Measurements from ENCODE around the gene TMEM131L.
"Not testable (repeated sequence)": the region's sequence is repeated elsewhere in the genome, so short reads cannot be mapped to it uniquely, and the experiment has no call there.

Gene TMEM131L

GRCh38 chr4:153547520-153547919, 81.4 kb downstream of the TMEM131L start:
- DNase-seq: no peak

DNA sequence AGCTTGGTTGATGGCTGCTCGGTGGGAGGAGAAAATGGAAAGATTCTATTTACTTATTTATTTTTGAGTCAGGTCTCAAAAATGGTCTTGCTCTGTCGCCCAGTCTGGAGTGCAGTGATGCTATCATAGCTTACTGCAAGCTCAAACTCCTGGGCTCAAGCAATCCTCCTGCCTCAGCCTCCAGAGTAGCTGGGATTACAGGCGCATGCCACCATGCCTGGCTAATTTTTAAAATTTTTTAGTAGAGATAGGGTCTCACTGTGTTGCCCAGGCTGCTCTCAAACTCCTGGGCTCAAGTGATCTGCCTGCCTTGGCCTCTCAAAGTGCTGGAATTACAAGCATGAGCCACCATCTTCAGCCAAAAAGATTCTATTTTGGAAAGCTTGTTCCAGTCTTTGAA, 82.7 kb downstream of the TMEM131L start:
- not testable (repeated sequence) for DNase-seq

DNA sequence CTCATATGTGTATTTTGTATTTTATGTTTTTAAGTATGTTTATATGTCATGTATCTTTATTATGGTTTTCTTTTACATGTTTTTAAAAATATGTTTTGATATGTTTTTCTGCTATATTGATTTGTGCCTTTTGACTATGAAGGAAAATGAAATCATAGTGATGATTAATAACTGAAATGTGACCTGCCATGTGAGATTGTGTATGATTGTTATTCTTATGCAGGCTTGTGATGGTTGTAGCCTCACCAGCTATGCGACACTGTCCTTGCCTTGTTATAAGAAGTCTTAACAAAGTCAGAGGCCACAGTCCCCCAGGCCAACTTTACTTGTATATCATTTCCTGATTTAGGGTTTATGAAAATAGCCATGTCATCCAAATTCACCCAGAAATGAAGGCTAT, 83.2 kb downstream of the TMEM131L start:
- no peak for DNase-seq

GRCh38 chr4:153553155-153553818, 87.1 kb downstream of the TMEM131L start:
- no peak for DNase-seq

DNA sequence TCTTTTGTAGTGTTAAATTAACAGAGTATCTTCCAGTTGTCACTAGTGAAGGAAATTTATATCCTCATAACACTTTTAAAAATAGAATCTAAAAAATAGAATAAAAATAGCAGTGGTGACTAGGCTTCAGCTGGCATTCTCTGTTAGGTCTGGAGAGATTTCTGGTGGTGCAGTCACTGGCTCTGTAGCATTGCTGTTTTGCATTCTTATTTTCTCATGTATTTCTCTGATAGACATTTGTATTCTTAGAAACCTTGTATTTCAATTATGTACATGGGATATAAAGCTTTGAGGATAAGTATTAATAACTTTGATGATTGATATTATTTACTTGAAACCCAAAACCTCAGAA, 87.6 kb downstream of the TMEM131L start:
- DNase-seq: no peak

GRCh38 chr4:153555730-153556434, 89.7 kb downstream of the TMEM131L start:
- no peak for DNase-seq

DNA sequence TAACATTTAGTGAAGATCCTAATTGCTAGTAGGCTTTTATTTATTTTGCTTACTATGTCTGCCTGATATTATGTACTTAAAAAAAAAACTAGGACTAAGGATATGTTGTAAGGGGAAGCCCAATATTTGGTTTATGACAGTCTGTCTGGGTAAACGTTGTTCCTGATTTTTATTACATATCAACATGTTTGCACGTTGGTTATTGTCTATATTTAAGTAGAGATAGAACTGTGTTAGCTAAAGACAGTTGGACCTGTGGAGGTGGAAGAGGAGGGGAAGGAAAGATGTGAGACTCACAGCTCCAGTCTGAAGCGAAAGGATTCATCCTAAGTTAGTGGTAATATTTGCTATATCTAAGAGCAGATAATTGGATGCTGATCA, 90.3 kb downstream of the TMEM131L start:
- no peak for DNase-seq

DNA sequence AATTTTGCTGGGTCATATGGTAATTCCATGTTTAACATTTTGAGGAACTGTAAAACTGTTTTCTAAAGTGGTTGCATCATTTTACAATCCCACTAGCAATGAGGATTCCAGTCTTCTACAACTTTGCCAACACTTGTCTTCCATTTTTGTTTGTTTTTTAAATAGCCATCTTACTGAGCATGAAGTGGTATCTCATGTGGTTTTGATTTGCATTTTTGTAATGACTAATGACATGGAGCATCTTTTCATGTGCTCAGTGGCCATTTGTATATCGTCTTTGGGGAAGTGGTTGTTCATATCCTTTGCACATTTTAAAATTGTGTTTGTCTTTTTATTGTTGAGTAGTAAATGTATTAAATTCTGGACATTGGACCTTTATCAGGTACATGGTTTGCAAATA, 94.7 kb downstream of the TMEM131L start:
- DNase-seq: peak in 1 of 5 donors; percentile 13

- DNase-seq: no peak
Measured at GRCh38 chr4:153564630-153565525, 98.7 kb downstream of the TMEM131L start.

GRCh38 chr4:153566631-153567150, 100.5 kb downstream of the TMEM131L start:
- no peak for DNase-seq

DNA sequence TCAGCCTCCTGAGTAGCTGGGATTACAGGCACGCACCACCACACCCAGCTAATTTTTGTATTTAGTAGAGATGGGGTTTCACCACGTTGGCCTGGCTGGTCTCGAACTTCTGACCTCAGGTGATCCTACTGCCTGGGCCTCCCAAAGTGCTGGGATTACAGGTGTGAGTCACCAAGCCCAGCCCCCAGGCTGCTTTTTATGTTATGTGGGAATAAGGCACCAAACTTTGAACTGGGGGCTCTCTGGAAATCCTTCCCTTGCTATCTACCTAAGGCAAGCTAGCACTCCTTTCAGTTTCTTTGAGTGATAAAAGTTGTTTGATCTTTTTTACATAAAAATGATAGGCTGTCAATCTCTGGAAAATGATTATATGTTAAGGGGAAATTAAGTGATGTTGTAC, 101.5 kb downstream of the TMEM131L start:
- not testable (repeated sequence) for DNase-seq

DNA sequence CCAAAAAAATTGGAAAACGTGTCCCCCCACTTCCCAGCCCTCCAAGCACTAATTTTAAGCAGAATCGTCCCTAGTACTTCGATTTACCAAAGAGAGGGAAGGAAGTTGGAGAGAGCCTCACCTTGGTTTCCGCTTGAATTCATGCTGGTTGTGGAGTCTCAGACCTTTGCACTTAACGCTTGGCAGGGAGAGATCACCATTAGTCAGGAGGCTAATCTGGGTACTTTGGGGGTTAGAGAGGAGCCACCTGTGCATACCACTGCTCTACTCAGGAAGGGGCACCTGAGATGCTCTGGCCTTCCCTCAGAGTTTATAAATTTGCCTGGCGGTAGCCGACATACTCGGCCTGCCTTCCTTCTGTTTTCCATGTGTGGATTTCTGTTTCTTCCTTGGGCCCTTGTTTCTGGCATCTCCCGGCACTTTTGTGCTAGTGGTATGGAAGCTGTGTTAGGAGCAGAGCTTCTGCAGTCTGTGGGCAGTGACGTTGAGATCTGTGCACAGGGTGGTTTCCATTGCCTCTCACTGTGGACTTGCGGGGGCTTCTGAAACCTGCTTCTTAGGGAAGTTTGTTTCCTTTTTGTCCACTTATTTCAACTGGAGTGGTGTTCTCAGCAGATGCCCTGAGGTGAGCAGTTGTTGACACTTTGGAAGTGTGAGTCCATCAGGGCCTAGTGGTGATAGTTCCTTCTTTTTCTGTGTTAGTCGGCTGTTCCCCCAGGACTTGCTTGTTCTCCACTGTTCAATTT, 104.2 kb downstream of the TMEM131L start:
- DNase-seq: no peak

- DNase-seq: no peak
Measured at GRCh38 chr4:153571006-153571545, 104.9 kb downstream of the TMEM131L start.

DNA sequence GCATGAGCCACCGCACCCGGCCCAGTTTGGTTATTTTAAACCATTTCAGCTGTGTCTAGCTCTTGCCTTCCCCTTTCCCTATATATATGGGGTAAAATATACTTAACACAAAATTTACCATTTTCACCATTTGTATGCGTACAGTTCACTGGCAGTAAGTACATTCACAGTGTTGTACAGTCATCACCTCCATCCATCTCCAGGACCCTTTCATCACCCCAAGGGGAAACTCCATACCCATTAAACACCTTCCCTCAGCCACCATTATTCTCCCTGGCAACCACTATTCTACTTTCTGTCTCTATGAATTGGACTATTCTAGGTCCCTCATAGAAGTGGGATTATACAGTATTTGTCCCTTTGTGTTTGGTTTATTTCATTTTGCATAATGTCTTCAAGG, 106.4 kb downstream of the TMEM131L start:
- no peak for DNase-seq

DNA sequence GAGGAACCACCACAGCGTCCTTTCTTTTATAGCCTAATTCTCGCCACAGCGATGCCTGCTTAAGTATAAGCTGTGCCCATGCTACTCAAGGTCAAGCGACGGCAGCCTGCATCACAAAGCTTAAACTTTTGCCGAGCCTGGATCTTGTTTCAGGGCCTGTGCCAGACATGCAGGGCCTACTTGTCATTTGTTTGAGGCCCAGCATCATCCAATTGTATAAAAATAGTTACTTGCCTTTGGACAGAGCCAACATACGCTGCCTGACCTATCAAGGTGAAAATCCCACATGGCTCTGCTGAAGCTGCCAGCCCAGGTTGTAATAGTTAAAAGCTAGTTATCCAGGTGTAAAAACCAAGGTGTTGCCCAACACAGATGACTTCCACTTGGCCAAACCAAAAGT, 107.1 kb downstream of the TMEM131L start:
- no peak for DNase-seq

DNA sequence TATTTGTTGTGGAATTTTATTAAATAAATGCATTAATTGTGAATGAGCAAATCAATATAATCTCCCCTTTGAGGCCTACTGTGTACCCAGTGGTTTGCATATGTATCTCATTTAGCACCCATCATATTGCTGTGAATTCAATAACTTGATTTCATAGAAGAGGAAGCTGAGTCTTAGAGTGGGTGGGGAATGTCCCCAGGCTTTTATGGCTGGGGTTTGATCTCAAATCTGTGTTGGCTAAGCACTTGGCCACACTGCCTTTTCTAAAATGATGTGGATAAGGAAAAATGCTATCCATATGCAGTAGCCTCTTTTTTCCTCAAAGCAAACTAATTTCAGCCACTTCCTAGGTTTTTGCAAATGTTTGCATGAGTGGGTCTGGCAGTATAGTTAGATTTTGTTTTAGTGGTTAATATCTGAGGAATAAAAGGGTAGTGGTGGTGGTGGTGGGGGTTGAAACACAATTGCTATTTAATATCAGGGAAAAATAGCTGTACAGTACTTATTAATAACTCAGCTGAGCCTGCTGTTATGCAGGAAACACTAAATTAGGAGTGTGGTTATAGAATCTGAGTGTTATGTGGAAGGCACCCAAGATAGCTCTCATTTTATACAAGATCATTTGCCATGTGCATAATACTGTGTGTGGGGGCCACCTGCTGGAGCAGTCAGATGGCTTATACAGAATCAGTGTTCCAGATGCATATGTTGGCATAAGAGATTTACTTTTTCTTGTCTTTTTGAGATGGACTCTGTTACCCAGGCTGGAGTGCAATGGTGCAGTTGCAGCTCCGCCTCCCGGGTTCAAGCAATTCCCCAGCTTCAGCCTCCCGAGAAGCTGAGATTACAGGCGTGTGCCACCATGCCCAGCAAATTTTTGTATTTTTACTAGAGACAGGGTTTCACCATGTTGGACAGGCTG, 108.0 kb downstream of the TMEM131L start:
- DNase-seq: peak; percentile 21 to 75 (median 43)

GRCh38 chr4:153576443-153576774, 110.2 kb downstream of the TMEM131L start:
- no peak for DNase-seq

DNA sequence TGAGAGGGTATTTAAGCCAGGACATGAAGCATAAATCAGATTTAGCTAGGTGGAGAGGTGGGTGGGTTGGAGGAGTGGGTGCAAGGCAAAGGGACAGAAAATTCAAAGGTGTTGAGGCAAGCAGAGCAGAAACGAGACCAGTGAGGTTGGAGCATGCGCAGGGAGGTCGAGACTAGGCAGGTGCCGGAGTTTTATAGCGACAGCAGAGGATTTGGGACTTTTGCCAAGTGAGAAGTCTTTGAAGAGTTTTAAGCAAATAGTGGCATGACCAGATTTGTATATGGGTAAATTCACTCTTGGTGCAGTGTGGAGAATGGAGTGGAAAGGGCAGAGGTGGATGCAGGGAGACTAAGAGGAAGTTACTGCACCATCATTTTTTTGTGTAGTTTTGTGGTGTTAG, 110.9 kb downstream of the TMEM131L start:
- no peak for DNase-seq

GRCh38 chr4:153579410-153579809, 113.2 kb downstream of the TMEM131L start:
- no peak for DNase-seq

GRCh38 chr4:153579872-153580271, 113.7 kb downstream of the TMEM131L start:
- no peak for DNase-seq

DNA sequence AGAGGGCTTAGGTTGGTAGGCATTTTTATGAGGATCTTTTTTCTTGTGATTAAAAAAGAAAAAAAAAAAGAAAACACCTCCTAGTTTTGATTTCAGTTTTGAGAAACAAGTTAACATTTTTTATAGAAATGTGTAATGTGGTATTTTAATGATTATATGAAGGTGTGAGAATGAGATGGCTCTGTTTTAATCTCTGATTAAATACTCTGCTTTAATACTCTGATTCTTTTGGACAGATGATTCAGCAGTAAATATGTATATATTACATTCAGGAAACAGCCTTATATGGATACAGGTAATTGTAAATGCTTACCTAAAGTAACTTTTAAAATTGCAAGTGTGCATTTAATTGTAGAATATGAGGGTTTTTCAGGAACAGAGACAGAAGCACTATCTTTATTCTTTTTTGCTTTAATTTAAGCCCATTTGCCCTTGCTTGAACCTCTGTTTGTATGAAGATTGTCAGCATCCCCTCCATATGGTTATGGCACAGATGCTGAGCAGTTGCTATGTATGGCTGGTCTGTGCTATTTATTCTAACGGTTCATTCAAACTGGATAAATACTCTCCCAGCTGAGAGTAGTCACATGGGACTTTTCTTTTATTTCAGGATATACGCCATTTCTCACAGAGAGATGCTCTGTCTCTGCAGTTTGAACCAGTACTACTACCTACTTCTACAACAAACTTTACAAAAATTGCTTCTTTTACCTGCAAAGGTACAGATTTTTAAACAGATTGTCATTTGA, 117.0 kb downstream of the TMEM131L start:
- no peak for DNase-seq

Data from T-helper 1 cell (primary cell).